ENCODE measurements around the gene PM20D1.

DNA sequence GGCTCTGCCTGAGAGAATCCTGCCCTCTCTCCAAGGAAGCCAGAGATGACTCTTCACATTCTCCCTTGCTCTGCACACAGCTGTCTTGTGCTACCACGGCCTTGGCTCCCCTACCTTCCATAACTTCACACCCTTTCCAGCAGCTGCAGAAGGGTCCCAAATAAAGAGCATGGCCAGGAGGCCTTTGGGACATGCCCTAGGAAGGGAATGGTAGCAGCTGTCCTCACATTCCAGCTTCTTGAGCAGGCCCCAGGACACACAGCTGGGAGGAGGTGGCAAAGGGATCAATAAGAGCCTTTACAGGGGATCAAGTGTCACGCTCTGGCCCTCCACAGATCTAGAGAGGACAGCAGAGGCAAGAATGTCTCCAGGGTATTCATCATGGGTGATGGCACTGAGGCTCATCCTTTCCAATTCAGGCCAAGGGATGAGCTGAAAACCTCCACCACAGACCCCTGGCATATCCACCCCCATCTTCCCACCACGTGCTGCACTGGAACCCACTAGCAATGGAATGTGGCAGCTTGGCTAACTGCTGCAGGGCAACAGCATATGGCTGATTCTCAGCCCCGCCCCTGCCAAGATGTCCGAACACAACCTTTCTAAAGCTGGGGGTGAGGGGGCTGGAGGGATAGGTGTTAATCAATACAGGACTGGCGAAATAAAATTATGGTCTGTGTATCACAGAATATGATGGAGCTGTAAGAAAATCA, 56.8 kb downstream of the PM20D1 start:
- TF ChIP-seq, protein P1, sequence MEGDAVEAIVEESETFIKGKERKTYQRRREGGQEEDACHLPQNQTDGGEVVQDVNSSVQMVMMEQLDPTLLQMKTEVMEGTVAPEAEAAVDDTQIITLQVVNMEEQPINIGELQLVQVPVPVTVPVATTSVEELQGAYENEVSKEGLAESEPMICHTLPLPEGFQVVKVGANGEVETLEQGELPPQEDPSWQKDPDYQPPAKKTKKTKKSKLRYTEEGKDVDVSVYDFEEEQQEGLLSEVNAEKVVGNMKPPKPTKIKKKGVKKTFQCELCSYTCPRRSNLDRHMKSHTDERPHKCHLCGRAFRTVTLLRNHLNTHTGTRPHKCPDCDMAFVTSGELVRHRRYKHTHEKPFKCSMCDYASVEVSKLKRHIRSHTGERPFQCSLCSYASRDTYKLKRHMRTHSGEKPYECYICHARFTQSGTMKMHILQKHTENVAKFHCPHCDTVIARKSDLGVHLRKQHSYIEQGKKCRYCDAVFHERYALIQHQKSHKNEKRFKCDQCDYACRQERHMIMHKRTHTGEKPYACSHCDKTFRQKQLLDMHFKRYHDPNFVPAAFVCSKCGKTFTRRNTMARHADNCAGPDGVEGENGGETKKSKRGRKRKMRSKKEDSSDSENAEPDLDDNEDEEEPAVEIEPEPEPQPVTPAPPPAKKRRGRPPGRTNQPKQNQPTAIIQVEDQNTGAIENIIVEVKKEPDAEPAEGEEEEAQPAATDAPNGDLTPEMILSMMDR (conservative IDR thresholded peaks at IDR 0.05 in 1 of 2, IDR thresholded peaks at IDR 0.05 in 1 of 2; ENCODE audit: low read depth in 1 of 2, low read length in 2 of 2) = no peak
- no peak for TF ChIP-seq EZH2 (IDR thresholded peaks at IDR 0.05; ENCODE audit: low read length, missing control alignments)
